Spleen (tissue), 11 donors: Measurements from ENCODE around the gene FILIP1L. TPM values are rescaled to one million over a fixed set of nuclear protein-coding genes. Genes with fewer than 3 reads are reported as not detected.

Experiments used
- DNase-seq: peaks from one replicate; pipeline ENCODE4 v3.0.0-alpha.2; 2020
- H3K27ac ChIP-seq, 8 donors: fragments of 200-600 bp; sonication (generic) in 7 of 8; 1 replicate in 4 of 8; 2 replicates in 4 of 8; pipeline versions ENCODE4 v1.5.0 to v1.8.0; 2016 to 2021; ENCODE audit warnings: inconsistent platforms in 4 of 8, mild to moderate bottlenecking in 4 of 8, moderate library complexity in 1 of 8
- H3K27me3 ChIP-seq, 7 donors: fragments of 200-600 bp; sonication (generic) in 6 of 7; replicated peaks in 1 of 7; 1 replicate in 4 of 7; 2 replicates in 3 of 7; pipeline versions ENCODE4 v1.5.0 to v1.8.0; 2016 to 2021; ENCODE audit warnings: inconsistent platforms in 3 of 7, mild to moderate bottlenecking in 1 of 7
- H3K36me3 ChIP-seq, 6 donors: fragments of 200-600 bp; sonication (generic) in 5 of 6; 1 replicate in 4 of 6; 2 replicates in 2 of 6; pipeline versions ENCODE4 v1.5.0 to v1.8.0; 2016 to 2021; ENCODE audit warnings: inconsistent platforms in 2 of 6
- H3K4me1 ChIP-seq, 6 donors: fragments of 200-600 bp; sonication (generic) in 5 of 6; 1 replicate in 3 of 6; 2 replicates in 3 of 6; pipeline versions ENCODE4 v1.5.0 to v1.8.0; 2016 to 2021; ENCODE audit warnings: inconsistent platforms in 3 of 6
- H3K4me3 ChIP-seq, 8 donors: fragments of 200-600 bp; sonication (generic) in 7 of 8; 1 replicate in 4 of 8; 2 replicates in 4 of 8; pipeline versions ENCODE4 v1.5.0 to v1.8.0; 2016 to 2021; ENCODE audit warnings: inconsistent platforms in 4 of 8, mild to moderate bottlenecking in 4 of 8, moderate library complexity in 2 of 8
- H3K9me3 ChIP-seq, 8 donors: fragments of 200-600 bp; sonication (generic) in 7 of 8; 1 replicate in 4 of 8; 2 replicates in 4 of 8; pipeline versions ENCODE4 v1.5.0 to v1.8.0; 2016 to 2021; ENCODE audit warnings: inconsistent platforms in 4 of 8
- CTCF ChIP-seq, 11 experiments: fragments of 200-600 bp in 7 of 11; fragments of 450-650 bp in 4 of 11; sonication (generic) in 4 of 11; IDR thresholded peaks in 8 of 11; conservative IDR thresholded peaks in 3 of 11; 1 replicate in 7 of 11; 2 replicates in 4 of 11; pipeline versions ENCODE4 v1.4.0 to v1.8.0; 2016 to 2021; ENCODE audit warnings: antibody characterized with exemption in 11 of 11, inconsistent platforms in 4 of 11, mild to moderate bottlenecking in 1 of 11
- POLR2A ChIP-seq, 3 donors: fragments of 450-650 bp; IDR thresholded peaks; one replicate each; pipeline ENCODE4 v1.5.1; 2017; ENCODE audit warnings: antibody characterized with exemption in 3 of 3, mild to moderate bottlenecking in 1 of 3
- POLR2AphosphoS5 ChIP-seq, 3 donors: sonication (generic); formaldehyde crosslinking; IDR thresholded peaks; one replicate each; pipeline ENCODE4 v1.5.1; 2017; ENCODE audit warnings: antibody characterized with exemption in 3 of 3
- WGBS, 5 donors: extraction: QIAGEN DNeasy Blood & Tissue Kit in 3 of 5; methylation state at CpG; one replicate each; pipeline versions ENCODE4 v1.1.5 to v1.1.7; 2013 to 2018; 5-methylcytosine and 5-hydroxymethylcytosine counted together
- intact Hi-C: fragments of 100-400 bp; cut with DNase I; formaldehyde crosslinking; loops from one replicate; pipeline ENCODE4 v1.15.0; 2023; ENCODE audit warnings: low total_unique reads
- polyA plus RNA-seq, 3 donors: library from polyadenylated mRNA; stranded (reverse); fragments of 200-250 nt; gene quantifications; one replicate each; pipeline ENCODE4 v1.2.1, GENCODE V29; 2013
- total RNA-seq, 7 donors: library from RNA; depleted of rRNA in 3 of 7; stranded (reverse); fragments of >200 nt in 3 of 7; fragmentation: NEBNext Ultra II Directional in 4 of 7; extraction: Animal tissue kit (Norgen Biotek cat#: 25700) in 4 of 7; gene quantifications; one replicate each; pipeline versions ENCODE4 v1.1.0 to v1.2.1, GENCODE V29; 2016 to 2021
- donor health status: healthy with polysubstance abuse.
- donor health status: DM: no; HTN: no; CAD: no; lungs with moderate emphysema.
- donor health status: DM: no; HTN: no; CAD: no.
- donor health status: Bipolar disorder and iron deficiency.
- donor health status: healthy.
- donor health status: DM: no; HTN: no; CAD: no.
- donor health status: DM: yes; HTN: yes; CAD: no.

FILIP1L gene
- total and polyA plus RNA-seq, 10 donors, result 11.1 to 47.7 (median 30.9) TPM

GRCh38 chr3:100002599-100003350 is 111.5 kb downstream of the FILIP1L start:
- WGBS, 5 donors, result 66 to 91% (median 77%) methylated on average over 4 of the region's 4 CpGs

GRCh38 chr3:100001526-100002270 is 112.6 kb downstream of the FILIP1L start:
- no peak for DNase-seq
- intact Hi-C loops, result no loop called here
- Histone ChIP-seq H3K36me3 (no peaks in the 10 kb centered on the region), H3K4me3 (no peak overlapping the region), H3K4me1 (peaks cover 0 to 7% (median 2%) of the 10 kb centered on the region in 6 donors), H3K27ac (no peak overlapping the region), H3K27me3 (no peaks in the 10 kb centered on the region), H3K9me3 (peaks cover 0 to 2% (median 0%) of the 10 kb centered on the region in 8 donors)
- WGBS, 5 donors, result 94 to 99% (median 97%) methylated on average over 8 of the region's 8 CpGs
- no peak for TF ChIP-seq POLR2AphosphoS5 (IDR thresholded peaks at IDR 0.05)
- TF ChIP-seq CTCF (IDR thresholded peaks at IDR 0.05 in 8 of 11, conservative IDR thresholded peaks at IDR 0.05 in 3 of 11), result no peak
- TF ChIP-seq POLR2A (IDR thresholded peaks at IDR 0.05), result no peak

More at GRCh38 chr3:100002599-100003350, 111.5 kb downstream of the FILIP1L start:
- TF ChIP-seq POLR2AphosphoS5 (IDR thresholded peaks at IDR 0.05) (no peak), CTCF (IDR thresholded peaks at IDR 0.05 in 8 of 11, conservative IDR thresholded peaks at IDR 0.05 in 3 of 11) (no peak), POLR2A (IDR thresholded peaks at IDR 0.05) (no peak)
- Histone ChIP-seq H3K27ac (no peak overlapping the region), H3K4me1 (peaks cover 0 to 10% (median 3%) of the 10 kb centered on the region in 6 donors), H3K36me3 (no peaks in the 10 kb centered on the region), H3K4me3 (no peak overlapping the region), H3K9me3 (no peaks in the 10 kb centered on the region), H3K27me3 (no peaks in the 10 kb centered on the region)
- DNase-seq, result no peak
- intact Hi-C loops, result no loop called here

GRCh38 chr3:100001083-100001482 is 113.2 kb downstream of the FILIP1L start:
- Histone ChIP-seq H3K36me3 (no peaks in the 10 kb centered on the region), H3K4me3 (no peak overlapping the region), H3K4me1 (peaks cover 0 to 7% (median 2%) of the 10 kb centered on the region in 6 donors), H3K27ac (no peak overlapping the region), H3K27me3 (no peaks in the 10 kb centered on the region), H3K9me3 (peaks cover 0 to 8% (median under 1%) of the 10 kb centered on the region in 8 donors)
- no peak for DNase-seq
- TF ChIP-seq POLR2A (IDR thresholded peaks at IDR 0.05) (no peak), CTCF (IDR thresholded peaks at IDR 0.05 in 8 of 11, conservative IDR thresholded peaks at IDR 0.05 in 3 of 11) (no peak), POLR2AphosphoS5 (IDR thresholded peaks at IDR 0.05) (no peak)
- WGBS, 5 donors, result 91 to 98% (median 97%) methylated on average over 3 of the region's 3 CpGs
- intact Hi-C loops, result no loop called here

GRCh38 chr3:99999536-99999935 is 114.8 kb downstream of the FILIP1L start:
- Histone ChIP-seq H3K27ac (no peak overlapping the region), H3K9me3 (peaks cover 0 to 23% (median 12%) of the 10 kb centered on the region in 8 donors), H3K4me1 (peaks cover 0 to under 1% (median 0%) of the 10 kb centered on the region in 6 donors), H3K4me3 (no peak overlapping the region), H3K36me3 (peaks cover 0 to 6% (median 0%) of the 10 kb centered on the region in 6 donors), H3K27me3 (no peaks in the 10 kb centered on the region)
- intact Hi-C loops, result no loop called here
- WGBS, 5 donors, result 78 to 94% (median 91%) methylated on average over 2 of the region's 2 CpGs
- no peak for DNase-seq
- no peak for TF ChIP-seq POLR2AphosphoS5 (IDR thresholded peaks at IDR 0.05)
- no peak for TF ChIP-seq CTCF (IDR thresholded peaks at IDR 0.05 in 8 of 11, conservative IDR thresholded peaks at IDR 0.05 in 3 of 11)
- TF ChIP-seq POLR2A (IDR thresholded peaks at IDR 0.05), result no peak
